Neural crest cell (in vitro differentiated cells): Measurements from ENCODE around the gene NEK10. TPM values are rescaled to one million over a fixed set of nuclear protein-coding genes. Genes with fewer than 3 reads are reported as not detected.

Experiments used
- DNase-seq: peaks from one replicate; pipeline ENCODE4 v3.0.0; 2021; ENCODE audit warnings: low read depth, mixed read lengths, low spot score
- H3K27ac Mint-ChIP-seq: one replicate; pipeline ENCODE4 v1.8.0; 2021; ENCODE audit warnings: mild to moderate bottlenecking, mixed read lengths; ENCODE audit not compliant: unreplicated experiment
- H3K27me3 Mint-ChIP-seq: 2 replicates; pipeline ENCODE4 v1.8.0; 2021; ENCODE audit warnings: low read depth, mild to moderate bottlenecking, mixed read lengths
- H3K36me3 Mint-ChIP-seq: 2 replicates; pipeline ENCODE4 v1.8.0; 2021; ENCODE audit warnings: low read depth, mild to moderate bottlenecking, mixed read lengths
- H3K4me1 Mint-ChIP-seq: 2 replicates; pipeline ENCODE4 v1.8.0; 2021; ENCODE audit warnings: mixed read lengths
- H3K4me3 Mint-ChIP-seq: one replicate; pipeline ENCODE4 v1.8.0; 2021; ENCODE audit warnings: mild to moderate bottlenecking, mixed read lengths
- H3K9me3 Mint-ChIP-seq: 2 replicates; pipeline ENCODE4 v1.8.0; 2021; ENCODE audit warnings: mixed read lengths
- total RNA-seq: library from RNA; stranded (reverse); gene quantifications from 2 replicates; pipeline ENCODE4 v1.2.1, GENCODE V29; 2021
- TF ChIP-seq, protein P1 (sequence below): fragments of 200-600 bp; sonication (generic); conservative IDR thresholded peaks from 2 replicates; pipeline ENCODE4 v1.5.0; 2021; ENCODE audit warnings: antibody characterized with exemption, mild to moderate bottlenecking

The NEK10 gene
- total RNA-seq, 1 donor from 2014 or later: 2.7 TPM

- no peak overlapping the region for H3K4me3 Mint-ChIP-seq
- peaks cover 5% of the 10 kb centered on the region for H3K9me3 Mint-ChIP-seq
- peaks cover 13% of the 10 kb centered on the region for H3K4me1 Mint-ChIP-seq
- DNase-seq: no peak
- H3K27me3 Mint-ChIP-seq: no peaks in the 10 kb centered on the region
- H3K36me3 Mint-ChIP-seq: peaks cover 2% of the 10 kb centered on the region
- no peak overlapping the region for H3K27ac Mint-ChIP-seq
- TF ChIP-seq, protein P1, sequence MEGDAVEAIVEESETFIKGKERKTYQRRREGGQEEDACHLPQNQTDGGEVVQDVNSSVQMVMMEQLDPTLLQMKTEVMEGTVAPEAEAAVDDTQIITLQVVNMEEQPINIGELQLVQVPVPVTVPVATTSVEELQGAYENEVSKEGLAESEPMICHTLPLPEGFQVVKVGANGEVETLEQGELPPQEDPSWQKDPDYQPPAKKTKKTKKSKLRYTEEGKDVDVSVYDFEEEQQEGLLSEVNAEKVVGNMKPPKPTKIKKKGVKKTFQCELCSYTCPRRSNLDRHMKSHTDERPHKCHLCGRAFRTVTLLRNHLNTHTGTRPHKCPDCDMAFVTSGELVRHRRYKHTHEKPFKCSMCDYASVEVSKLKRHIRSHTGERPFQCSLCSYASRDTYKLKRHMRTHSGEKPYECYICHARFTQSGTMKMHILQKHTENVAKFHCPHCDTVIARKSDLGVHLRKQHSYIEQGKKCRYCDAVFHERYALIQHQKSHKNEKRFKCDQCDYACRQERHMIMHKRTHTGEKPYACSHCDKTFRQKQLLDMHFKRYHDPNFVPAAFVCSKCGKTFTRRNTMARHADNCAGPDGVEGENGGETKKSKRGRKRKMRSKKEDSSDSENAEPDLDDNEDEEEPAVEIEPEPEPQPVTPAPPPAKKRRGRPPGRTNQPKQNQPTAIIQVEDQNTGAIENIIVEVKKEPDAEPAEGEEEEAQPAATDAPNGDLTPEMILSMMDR: no peak
Observed at GRCh38 chr3:27094721-27095120, 274.5 kb downstream of the NEK10 start.

DNA sequence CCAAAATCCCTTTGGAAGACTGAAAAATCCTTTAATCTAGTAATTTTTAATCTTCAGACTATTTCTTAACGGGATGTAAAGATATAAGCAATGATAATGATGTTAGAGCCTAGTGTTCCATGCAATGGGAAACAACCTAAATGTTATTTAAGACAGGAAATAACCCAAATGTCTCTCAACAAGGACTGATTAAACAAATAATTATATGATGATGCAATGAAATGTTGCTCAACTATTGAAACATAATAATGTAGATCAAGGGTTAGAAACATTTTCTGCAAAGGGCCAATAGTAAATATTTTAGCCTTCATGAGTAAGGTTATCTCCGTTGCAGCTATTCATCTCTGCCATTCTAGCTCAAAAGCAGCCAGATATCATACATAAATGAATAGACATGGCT, 275.4 kb downstream of the NEK10 start:
- Mint-ChIP-seq H3K27me3 (no peaks in the 10 kb centered on the region), H3K36me3 (peaks cover 2% of the 10 kb centered on the region), H3K4me1 (peaks cover 13% of the 10 kb centered on the region), H3K4me3 (no peak overlapping the region), H3K9me3 (peaks cover 5% of the 10 kb centered on the region), H3K27ac (no peak overlapping the region)
- TF ChIP-seq, protein P1: no peak
- DNase-seq: no peak

- Mint-ChIP-seq H3K27ac (no peak overlapping the region), H3K4me1 (peaks cover 17% of the 10 kb centered on the region), H3K27me3 (no peaks in the 10 kb centered on the region), H3K4me3 (no peak overlapping the region), H3K9me3 (peaks cover 5% of the 10 kb centered on the region), H3K36me3 (no peaks in the 10 kb centered on the region)
- DNase-seq: no peak
- TF ChIP-seq, protein P1: no peak
Observed at GRCh38 chr3:27090275-27091041, 278.7 kb downstream of the NEK10 start.

DNA sequence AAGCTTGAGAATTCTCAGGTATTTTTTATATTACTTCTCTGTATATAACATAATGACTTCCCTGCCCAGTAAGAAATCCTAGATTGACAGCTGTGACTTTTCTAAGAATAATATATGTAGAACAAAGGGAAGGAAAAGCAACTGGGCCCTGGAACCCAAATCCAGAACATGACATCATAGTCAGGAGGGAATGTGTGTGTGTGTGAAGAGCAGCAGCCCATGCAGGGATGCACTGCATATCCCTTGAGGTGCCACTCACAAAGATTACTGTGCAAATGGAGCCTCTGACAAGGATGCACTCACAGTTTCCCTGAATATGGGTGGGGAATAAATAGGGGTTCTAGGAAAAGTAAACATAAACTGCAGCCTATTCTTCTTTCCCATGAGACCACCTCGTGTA, 279.5 kb downstream of the NEK10 start:
- Mint-ChIP-seq H3K4me1 (peaks cover 11% of the 10 kb centered on the region), H3K36me3 (no peaks in the 10 kb centered on the region), H3K4me3 (no peak overlapping the region), H3K27ac (no peak overlapping the region), H3K9me3 (peaks cover 5% of the 10 kb centered on the region), H3K27me3 (no peaks in the 10 kb centered on the region)
- DNase-seq: no peak
- TF ChIP-seq, protein P1: no peak

DNA sequence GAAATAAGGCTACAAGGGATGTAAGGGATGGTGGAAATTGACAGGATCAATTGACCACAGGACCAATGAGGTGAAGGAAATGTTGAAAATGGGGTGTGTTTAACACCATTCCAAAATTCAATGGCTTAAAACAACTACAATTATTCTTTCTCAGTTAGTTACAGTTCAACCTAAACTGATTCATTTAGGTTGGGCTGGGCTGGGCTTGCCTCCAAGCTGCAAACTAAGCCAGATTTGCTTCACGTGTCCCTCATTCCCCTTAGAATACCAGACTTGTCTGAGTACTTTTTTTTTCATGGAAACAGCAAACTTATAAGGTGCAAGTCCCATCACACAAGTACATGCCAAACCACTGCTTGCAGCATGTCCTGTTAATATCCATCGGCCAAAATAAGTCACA, 280.1 kb downstream of the NEK10 start:
- Mint-ChIP-seq H3K27ac (no peak overlapping the region), H3K4me3 (no peak overlapping the region), H3K4me1 (peaks cover 5% of the 10 kb centered on the region), H3K27me3 (no peaks in the 10 kb centered on the region), H3K9me3 (peaks cover 5% of the 10 kb centered on the region), H3K36me3 (no peaks in the 10 kb centered on the region)
- no peak for DNase-seq
- TF ChIP-seq, protein P1: no peak
